Uterus (tissue), 2 donors: Measurements from ENCODE around the gene NBPF1.

Experiments
- POLR2A ChIP-seq, 2 donors: fragments of 450-650 bp; IDR thresholded peaks; one replicate each; pipeline ENCODE4 v1.6.1; 2016; ENCODE audit warnings: antibody characterized with exemption in 2 of 2, mild to moderate bottlenecking in 1 of 2, moderate library complexity in 1 of 2
- TF ChIP-seq, protein P1 (sequence below), 4 experiments: fragments of 200-600 bp in 2 of 4; fragments of 450-650 bp in 2 of 4; sonication (generic) in 2 of 4; IDR thresholded peaks; one replicate each; pipeline ENCODE4 v1.5.1; 2016 to 2019; ENCODE audit warnings: antibody characterized with exemption in 4 of 4, mild to moderate bottlenecking in 2 of 4, moderate library complexity in 1 of 4

DNA sequence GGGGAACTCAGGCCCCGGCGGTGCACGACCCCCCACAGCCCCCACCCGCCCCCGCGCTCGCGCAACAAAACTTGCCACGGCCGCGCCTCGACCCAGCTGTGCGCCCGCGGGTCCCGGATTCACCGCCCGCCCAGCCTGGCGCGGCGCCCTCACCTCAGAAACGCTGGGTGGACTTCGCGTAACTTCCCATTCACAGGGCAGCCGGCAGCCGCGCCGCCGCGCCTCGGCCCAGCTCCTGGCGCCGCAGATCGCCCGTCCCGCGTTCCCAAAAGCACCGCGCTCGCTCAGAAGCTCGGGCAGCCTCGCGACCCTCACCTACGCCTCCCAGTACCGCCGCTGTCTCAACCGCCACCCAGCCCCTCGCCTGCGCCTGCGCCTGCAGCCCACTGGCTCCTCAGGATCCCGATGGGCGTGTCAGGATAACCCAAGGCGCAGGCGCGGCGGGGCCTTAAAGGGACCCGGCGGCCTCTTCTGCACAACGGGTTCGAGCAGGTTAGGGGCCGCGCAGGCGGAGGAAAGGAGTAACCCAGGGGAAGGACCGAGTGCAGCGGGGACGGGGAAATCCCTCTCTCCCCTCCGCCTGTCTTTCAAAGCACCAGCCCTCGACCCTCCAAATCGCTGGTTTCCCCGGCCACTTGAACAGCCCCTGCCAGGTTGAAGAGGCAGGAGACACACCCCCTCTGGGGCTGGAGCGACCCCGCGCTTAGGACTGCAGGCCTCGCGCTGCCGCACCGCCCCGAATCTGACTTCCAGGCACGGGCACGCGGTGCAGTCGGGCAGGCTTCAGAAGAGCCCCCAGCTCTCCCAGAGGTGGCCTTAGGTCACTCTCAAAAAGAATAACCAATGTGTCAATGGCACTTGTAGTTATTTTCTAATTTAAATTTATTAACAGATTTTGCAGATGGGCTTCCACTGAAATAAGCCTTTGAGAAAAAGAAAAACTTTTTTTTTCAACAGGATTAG lies at the start of gene NBPF1:
- TF ChIP-seq, protein P1, sequence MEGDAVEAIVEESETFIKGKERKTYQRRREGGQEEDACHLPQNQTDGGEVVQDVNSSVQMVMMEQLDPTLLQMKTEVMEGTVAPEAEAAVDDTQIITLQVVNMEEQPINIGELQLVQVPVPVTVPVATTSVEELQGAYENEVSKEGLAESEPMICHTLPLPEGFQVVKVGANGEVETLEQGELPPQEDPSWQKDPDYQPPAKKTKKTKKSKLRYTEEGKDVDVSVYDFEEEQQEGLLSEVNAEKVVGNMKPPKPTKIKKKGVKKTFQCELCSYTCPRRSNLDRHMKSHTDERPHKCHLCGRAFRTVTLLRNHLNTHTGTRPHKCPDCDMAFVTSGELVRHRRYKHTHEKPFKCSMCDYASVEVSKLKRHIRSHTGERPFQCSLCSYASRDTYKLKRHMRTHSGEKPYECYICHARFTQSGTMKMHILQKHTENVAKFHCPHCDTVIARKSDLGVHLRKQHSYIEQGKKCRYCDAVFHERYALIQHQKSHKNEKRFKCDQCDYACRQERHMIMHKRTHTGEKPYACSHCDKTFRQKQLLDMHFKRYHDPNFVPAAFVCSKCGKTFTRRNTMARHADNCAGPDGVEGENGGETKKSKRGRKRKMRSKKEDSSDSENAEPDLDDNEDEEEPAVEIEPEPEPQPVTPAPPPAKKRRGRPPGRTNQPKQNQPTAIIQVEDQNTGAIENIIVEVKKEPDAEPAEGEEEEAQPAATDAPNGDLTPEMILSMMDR (IDR thresholded peaks at IDR 0.05), result peak in 2 of 4 experiments; percentile 63 to 72
- peak; percentile 95 to 97 for TF ChIP-seq POLR2A (IDR thresholded peaks at IDR 0.05)
